SU-DHL-6 (cell line): ENCODE results near the gene NEK10.
"Not testable (repeated sequence)": the region's sequence is repeated elsewhere in the genome, so short reads cannot be mapped to it uniquely, and the experiment has no call there.

ENCODE experiments used
- H2AFZ ChIP-seq: fragments of 200-600 bp; sonication (generic); 2 replicates; pipeline ENCODE4 v1.6.1; 2014; ENCODE audit warnings: low read depth, mild to moderate bottlenecking, moderate library complexity, mixed read lengths, antibody characterized with exemption, low read length; ENCODE audit not compliant: severe bottlenecking
- H3F3A ChIP-seq: fragments of 200-600 bp; shearing (Covaris generic); 2 replicates; pipeline ENCODE4 v1.6.0; 2016; ENCODE audit warnings: antibody characterized with exemption, mild to moderate bottlenecking; ENCODE audit not compliant: insufficient read depth
- H3K27ac ChIP-seq: fragments of 200-600 bp; sonication (generic); 2 replicates; pipeline ENCODE4 v1.5.1; 2016; ENCODE audit warnings: low read depth, mild to moderate bottlenecking, low read length, moderate library complexity, mixed read lengths
- H3K27me3 ChIP-seq: fragments of 200-600 bp; sonication (generic), shearing (Covaris generic); 2 replicates; pipeline ENCODE4 v1.6.0; 2014; ENCODE audit warnings: mild to moderate bottlenecking, low read length
- H3K36me3 ChIP-seq: fragments of 200-600 bp; sonication (generic); 2 replicates; pipeline ENCODE4 v1.6.1; 2014; ENCODE audit warnings: mild to moderate bottlenecking, low read length, mixed read lengths
- H3K4me2 ChIP-seq: fragments of 300-600, 200-600 bp; shearing (Covaris generic), sonication (generic); 2 replicates; pipeline ENCODE4 v1.6.0; 2014; ENCODE audit warnings: low read length, low read depth, mild to moderate bottlenecking; ENCODE audit not compliant: poor library complexity, severe bottlenecking
- H3K4me3 ChIP-seq: fragments of 200-600 bp; sonication (generic); 2 replicates; pipeline ENCODE4 v1.5.1; 2014; ENCODE audit warnings: antibody characterized with exemption, low read length, mild to moderate bottlenecking, mixed read lengths; ENCODE audit not compliant: insufficient read depth, poor library complexity, severe bottlenecking
- H3K79me2 ChIP-seq: fragments of 200-600 bp; sonication (generic); 2 replicates; pipeline ENCODE4 v1.6.1; 2014; ENCODE audit warnings: mild to moderate bottlenecking, low read length, moderate library complexity; ENCODE audit not compliant: insufficient read depth
- H3K9ac ChIP-seq: fragments of 200-600 bp; sonication (generic); 2 replicates; pipeline ENCODE4 v1.7.0; 2014; ENCODE audit warnings: mild to moderate bottlenecking, low read length
- H3K9me2 ChIP-seq: fragments of 200-600 bp; sonication (generic); replicated peaks from 2 replicates; pipeline ENCODE4 v1.6.1; 2014; ENCODE audit warnings: low read length; ENCODE audit not compliant: insufficient read depth
- H3K9me3 ChIP-seq: fragments of 200-600 bp; sonication (generic); 2 replicates; pipeline ENCODE4 v1.6.1; 2014; ENCODE audit warnings: low read length, mixed read lengths; ENCODE audit not compliant: insufficient read depth
- H4K20me1 ChIP-seq: fragments of 200-600 bp; sonication (generic); 2 replicates; pipeline ENCODE4 v1.6.1; 2014; ENCODE audit warnings: low read depth, mild to moderate bottlenecking, antibody characterized with exemption, low read length, moderate library complexity, mixed read lengths
- CTCF ChIP-seq: fragments of 200-600 bp; sonication (generic); IDR thresholded peaks from one replicate; pipeline ENCODE4 v1.5.1; 2017; ENCODE audit warnings: antibody characterized with exemption, mild to moderate bottlenecking, low read length, moderate library complexity; ENCODE audit not compliant: insufficient read depth, poor library complexity, severe bottlenecking
- EZH2phosphoT487 ChIP-seq: fragments of 200-600 bp; sonication (generic), shearing (Covaris generic); conservative IDR thresholded peaks from 2 replicates; pipeline ENCODE4 v1.6.1; 2018; ENCODE audit warnings: mild to moderate bottlenecking, antibody characterized with exemption, low read length, moderate library complexity, mixed read lengths

The NEK10 gene

DNA sequence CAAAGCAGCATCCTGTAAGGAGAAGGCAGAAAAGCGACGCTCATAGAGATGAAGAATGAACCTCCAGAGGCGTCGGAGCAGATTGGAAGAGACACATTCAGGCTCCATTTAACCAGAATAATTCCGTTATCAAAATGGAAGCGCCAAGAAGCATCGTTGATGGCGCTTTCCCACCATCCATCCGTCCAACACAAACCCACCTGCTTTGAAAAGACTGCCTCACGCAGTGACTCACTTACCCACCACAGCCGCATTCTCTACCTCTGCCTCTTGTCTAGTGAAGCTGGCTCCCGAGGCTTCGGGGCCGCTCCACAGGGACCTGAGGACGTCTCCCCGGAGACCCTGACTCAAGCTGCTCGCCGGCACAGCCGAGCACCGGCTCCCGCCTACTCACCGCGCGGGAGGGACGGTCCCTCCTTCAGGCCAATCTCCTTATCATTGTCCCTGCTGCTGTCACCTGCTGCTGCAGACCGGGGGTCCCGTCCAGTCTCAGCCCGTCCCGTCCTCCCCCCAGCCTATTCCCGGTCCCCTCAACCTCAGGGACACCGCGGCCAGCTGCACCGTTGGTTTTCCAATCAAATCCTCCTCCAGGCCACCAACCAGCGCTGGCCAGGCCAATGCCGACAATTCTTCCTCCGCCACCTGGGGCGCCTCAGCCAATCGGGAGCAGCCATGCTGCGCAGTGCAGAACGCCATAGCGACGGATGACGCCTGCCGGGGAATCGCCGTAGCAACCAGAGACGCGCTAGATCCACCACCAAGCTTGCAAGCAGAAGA is at the start of gene NEK10:
TSS of gene NEK10 (minus strand) at position 553 of the 777 bp plus-strand sequence. CDS start 16,501 bp downstream, outside the sequence.
- Histone ChIP-seq H3K4me3 (peak within 1 kb of the TSS; percentile 50), H4K20me1 (no peaks in the 10 kb centered on the region), H2AFZ (peak within 1 kb of the TSS; percentile 6), H3K9me2 (no peaks in the 10 kb centered on the region), H3K36me3 (no peaks in the 10 kb centered on the region; the same call in 1 of the 2 replicates), H3K9ac (peak within 1 kb of the TSS; percentile 22; the same call in 1 of the 2 replicates), H3K27ac (no peak within 1 kb of the TSS), H3K4me2 (peak within 1 kb of the TSS; percentile 53), H3K9me3 (no peaks in the 10 kb centered on the region), H3K79me2 (no peaks in the 10 kb centered on the region), H3K27me3 (no peaks in the 10 kb centered on the region), H3F3A (0 out of 2 replicates have a peak, but pooled peaks cover 2% of the 10 kb centered on the region)
- no peak for TF ChIP-seq EZH2phosphoT487
- no peak for TF ChIP-seq CTCF

DNA sequence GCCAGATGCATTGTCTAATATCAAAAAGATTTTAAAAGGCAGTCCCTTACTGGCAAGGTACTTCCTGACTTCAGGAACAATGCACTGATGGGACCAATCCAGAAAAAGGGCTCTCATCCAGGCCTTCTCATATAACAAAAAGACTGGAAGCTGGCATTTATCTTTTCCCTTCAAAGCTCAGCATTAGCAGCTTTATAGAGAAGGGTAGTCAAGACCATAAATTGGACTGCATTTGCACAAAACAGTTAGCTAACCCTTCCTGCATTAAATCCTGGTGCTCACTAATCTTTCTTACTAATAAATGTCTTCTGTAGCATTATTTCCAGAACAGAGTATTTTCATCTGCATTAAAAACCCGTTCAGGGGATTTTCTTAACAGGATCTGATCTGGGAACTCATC is 46.0 kb upstream of the NEK10 start:
- no peaks in the 10 kb centered on the region for H3K9me2 ChIP-seq
- no peak overlapping the region for H3K9ac ChIP-seq
- no peaks in the 10 kb centered on the region for H4K20me1 ChIP-seq
- H3K36me3 ChIP-seq: peaks cover 46% of the 10 kb centered on the region
- no peaks in the 10 kb centered on the region for H3K79me2 ChIP-seq
- H3K9me3 ChIP-seq: no peaks in the 10 kb centered on the region
- no peaks in the 10 kb centered on the region for H3F3A ChIP-seq
- no peaks in the 10 kb centered on the region for H3K27me3 ChIP-seq
- H3K4me2 ChIP-seq: no peak overlapping the region
- no peak for TF ChIP-seq CTCF
- TF ChIP-seq EZH2phosphoT487: no peak
- no peak overlapping the region for H3K27ac ChIP-seq
- no peak overlapping the region for H3K4me3 ChIP-seq
- H2AFZ ChIP-seq: no peak overlapping the region

GRCh38 chr3:27392950-27393679 is 23.9 kb upstream of the NEK10 start:
- Histone ChIP-seq H3K9me2 (no peaks in the 10 kb centered on the region), H3K4me2 (no peak overlapping the region), H3K9ac (no peak overlapping the region), H2AFZ (no peak overlapping the region), H3K79me2 (no peaks in the 10 kb centered on the region), H3K27me3 (no peaks in the 10 kb centered on the region), H3K36me3 (peaks cover 56% of the 10 kb centered on the region; the same call in 1 of the 2 replicates), H4K20me1 (no peaks in the 10 kb centered on the region), H3K27ac (no peak overlapping the region), H3F3A (no peaks in the 10 kb centered on the region), H3K9me3 (no peaks in the 10 kb centered on the region), H3K4me3 (no peak overlapping the region)
- no peak for TF ChIP-seq CTCF
- no peak for TF ChIP-seq EZH2phosphoT487

GRCh38 chr3:27392414-27392813 is 23.2 kb upstream of the NEK10 start:
- not testable (repeated sequence) for H3K9me3 ChIP-seq, H3K4me2 ChIP-seq, H3K9me2 ChIP-seq, H4K20me1 ChIP-seq, H3K4me3 ChIP-seq, H3F3A ChIP-seq, H3K27ac ChIP-seq, H2AFZ ChIP-seq, H3K79me2 ChIP-seq, H3K27me3 ChIP-seq, H3K9ac ChIP-seq
- H3K36me3 ChIP-seq: peaks cover 53% of the 10 kb centered on the region; the same call in 1 of the 2 replicates
